HG02973 (cell line): ENCODE results near the gene PRG3.
"Not testable (repeated sequence)": the region's sequence is repeated elsewhere in the genome, so short reads cannot be mapped to it uniquely, and the experiment has no call there.

Experiments used
- ATAC-seq: cut with Tn5 transposase; IDR thresholded peaks from one replicate; pipeline ENCODE4 v1.9.1; 2021; ENCODE audit warnings: moderate library complexity; ENCODE audit not compliant: unreplicated experiment

Gene PRG3

GRCh38 chr11:57409321-57410100 is 28.6 kb upstream of the PRG3 start:
- no peak for ATAC-seq

GRCh38 chr11:57408771-57409170 is 27.8 kb upstream of the PRG3 start:
- no peak for ATAC-seq

DNA sequence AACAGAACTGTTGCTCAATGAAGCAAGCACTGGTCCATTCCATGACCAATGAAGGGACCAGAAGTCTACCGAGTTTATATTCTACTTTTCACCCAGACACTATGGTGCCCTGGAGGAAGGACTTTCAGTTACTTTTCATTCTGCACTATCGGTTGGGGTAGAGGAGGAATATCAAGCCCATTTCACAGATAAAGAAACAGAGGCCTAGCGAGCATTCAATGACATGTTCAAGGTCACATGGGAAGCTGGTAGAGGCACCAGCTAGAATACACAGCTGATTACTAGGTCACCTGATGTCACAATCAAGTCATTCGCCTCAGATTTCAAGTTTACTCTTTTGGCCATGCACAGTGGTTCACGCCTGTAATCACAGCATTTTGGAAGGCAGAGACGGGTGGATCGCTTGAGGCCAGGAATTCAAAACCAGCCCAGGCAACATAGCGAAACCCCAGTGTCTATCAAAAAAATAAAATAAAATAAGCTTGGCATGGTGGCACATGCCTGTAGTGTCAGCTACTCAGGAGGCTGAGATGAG is 27.1 kb upstream of the PRG3 start:
- ATAC-seq, result no peak

DNA sequence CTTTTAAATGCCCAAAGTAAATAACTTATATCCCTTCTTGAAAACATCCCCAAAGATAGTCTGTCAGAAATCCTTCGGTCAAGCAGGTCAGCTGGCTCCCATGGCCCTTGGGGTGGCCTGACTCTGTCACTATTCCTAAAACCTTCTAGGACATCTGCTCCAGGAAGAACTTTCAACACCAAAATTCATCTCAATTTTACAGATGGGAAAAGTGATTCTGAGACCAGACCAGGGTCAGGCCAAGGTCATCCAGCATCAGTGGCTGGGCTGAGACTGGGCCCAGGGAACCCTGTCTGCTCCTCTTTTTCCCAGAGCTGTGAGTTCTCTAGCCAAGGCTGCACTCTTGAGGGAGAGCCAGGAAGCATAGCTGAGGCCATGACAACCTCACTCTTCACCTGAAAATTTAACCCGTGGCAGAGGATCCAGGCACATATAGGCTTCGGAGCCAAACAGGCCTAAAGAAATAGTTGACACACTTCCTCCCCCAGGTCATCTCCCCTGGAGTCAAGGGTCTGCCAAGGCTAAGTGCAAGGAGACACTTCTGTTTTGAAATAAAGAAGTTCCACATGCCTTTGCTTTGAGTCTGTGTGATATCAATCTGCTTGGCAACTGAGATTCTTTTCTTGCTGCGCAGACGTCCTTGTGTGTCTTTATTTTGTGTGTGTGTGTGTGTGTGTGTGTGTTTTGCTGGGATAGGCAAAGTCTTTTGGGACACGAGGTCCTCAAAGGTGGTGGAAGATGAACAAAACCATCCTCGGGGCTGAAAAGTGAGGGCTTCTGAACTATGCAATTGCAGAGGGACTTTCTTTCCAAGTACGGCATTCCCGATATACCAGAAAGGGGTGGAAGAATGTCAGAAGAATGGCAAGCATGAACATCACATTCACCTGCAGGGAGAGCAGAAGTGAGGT is 26.3 kb upstream of the PRG3 start:
- ATAC-seq, result no peak

DNA sequence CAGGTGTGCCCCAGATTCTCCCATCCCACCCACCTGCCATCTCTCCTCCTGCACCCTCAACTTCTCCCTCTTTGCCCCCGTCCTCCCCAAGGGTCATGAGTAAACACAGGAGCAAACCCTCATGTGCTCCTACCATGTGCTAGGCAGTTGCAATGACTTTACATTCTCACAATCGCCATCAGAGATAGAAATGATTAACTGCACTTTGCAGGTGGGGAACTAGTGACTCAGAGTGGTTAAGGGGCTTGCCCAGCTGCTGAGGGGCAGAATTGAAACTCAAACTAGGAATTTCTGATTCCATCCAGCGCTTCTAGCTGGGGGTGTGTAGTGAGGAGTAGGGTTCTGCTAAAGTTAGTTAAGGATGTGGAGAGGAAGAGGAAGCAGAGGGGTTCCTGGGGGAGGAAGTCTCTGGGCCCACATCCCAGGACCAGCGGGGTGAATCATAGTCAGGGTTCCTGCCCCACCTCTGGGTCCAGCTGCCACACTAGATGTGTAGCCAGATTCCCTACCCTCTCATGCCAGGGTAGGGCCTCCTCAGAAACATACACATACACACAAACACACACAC is 25.5 kb upstream of the PRG3 start:
- peak; percentile 85 for ATAC-seq

DNA sequence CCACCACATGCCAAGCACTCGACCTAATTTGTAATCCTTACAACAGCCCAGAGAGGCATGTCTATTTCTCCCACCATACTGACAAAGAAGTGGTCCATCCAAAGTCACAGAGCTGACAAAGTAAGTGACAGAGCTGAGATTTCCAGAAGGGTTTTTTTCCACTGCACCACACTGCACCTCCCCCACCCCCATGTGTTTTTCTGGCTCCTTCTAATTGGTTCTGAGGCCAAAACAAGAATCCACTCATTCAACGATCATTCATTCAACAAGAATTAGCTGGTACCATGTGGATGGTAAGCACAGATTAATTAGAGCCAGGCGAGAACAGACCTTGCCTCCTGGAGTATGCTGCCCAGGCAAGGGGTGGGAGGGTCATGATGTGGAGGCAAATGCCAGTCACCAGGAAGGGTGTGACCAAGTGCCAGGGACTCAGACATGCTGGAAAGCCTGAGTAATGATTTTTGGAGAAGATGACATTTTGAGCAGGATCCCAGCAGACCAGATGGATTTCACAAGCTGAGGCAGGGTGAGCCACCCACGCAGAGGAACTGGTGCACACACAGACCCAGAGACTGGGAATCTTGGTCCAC is 24.4 kb upstream of the PRG3 start:
- ATAC-seq, result no peak

DNA sequence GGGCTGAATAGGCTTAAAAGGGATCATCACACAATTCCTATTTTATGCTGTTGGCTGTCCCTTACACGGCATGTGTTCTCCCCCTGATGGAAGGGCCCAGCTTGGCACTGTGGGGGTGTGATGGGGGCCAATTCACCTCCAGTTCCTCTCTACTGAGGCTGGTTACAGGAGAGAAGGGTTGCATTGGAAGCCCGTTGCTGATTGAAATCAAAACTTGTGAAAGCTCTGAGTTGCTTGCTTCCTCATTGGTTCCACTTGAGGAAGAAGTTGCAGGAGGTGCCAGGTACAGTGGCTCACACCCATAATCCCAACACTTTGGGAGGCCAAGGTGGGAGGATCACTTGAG is 22.8 kb upstream of the PRG3 start:
- ATAC-seq, result no peak

DNA sequence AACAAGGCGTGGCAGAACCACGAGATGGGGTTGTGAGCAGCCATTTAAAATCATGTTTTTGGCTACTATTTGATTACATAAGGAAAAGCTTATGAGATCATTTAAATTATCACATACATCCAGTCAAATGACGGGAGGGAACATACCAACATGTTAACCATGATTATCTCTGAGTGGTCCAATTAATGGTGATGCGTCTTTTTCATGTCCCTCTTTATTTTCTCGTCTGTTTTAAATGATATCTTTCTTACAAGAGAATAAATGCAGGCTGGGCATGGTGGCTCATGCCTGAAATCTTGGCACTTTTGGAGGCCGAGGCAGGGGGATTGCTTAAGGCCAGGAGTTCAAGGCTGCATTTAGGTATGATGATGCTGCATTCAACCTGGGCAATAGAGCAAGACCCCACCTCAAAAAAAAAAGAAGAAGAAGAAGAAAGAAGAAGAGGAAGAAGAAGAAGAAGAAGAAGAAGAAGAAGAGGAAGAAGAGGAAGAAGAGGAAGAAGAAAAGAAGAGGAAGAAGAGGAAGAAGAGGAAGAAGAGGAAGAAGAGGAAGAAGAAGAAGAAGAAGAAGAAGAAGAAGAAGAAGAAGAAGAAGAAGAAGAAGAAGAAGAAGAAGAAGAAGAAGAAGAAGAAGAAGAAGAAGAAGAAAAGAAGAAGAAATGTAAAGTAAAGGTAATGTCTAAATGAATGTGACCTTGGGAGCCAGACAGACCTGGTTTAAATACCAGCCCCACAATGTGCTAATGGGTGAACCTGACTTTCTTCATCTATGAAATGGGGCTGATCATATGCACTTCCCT is 22.3 kb upstream of the PRG3 start:
- ATAC-seq, result not testable (repeated sequence)

DNA sequence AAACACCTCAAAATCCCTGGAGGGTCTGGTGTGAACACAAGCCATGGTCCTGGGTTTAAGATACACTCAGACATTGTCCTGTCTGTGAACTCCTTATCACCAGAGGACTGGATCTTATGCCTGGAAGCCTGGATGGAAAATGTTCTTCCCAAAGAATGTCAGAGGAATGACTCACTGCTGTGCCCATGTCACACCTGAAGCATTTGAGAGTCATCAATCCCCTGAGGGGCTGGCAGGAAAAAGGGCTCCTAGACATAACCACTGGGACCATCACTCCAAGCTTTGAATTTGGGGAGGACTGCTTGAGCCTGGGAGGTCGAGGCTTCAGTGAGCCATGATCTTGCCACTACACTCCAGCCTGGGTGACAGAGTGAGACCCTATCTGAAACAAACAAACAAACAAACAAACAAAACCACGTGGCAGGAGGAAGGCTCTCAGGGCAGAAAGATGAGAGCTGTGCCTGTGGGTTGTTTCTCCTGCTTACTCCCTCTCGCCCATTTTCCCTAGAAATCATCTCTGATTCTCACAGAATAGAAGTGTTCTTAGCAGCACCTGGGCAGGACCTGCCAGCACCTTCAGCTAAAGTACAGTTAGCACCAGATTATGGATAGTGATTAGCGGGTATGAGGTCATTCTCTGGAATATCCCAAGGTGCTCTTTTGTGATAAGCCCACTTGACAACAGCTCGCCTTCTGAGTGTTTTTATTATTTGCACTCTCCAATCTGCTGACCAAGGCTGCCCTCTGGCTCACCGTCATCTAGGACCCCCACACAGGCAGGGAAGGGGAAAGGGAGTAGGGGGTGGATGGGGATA is 21.4 kb upstream of the PRG3 start:
- no peak for ATAC-seq

DNA sequence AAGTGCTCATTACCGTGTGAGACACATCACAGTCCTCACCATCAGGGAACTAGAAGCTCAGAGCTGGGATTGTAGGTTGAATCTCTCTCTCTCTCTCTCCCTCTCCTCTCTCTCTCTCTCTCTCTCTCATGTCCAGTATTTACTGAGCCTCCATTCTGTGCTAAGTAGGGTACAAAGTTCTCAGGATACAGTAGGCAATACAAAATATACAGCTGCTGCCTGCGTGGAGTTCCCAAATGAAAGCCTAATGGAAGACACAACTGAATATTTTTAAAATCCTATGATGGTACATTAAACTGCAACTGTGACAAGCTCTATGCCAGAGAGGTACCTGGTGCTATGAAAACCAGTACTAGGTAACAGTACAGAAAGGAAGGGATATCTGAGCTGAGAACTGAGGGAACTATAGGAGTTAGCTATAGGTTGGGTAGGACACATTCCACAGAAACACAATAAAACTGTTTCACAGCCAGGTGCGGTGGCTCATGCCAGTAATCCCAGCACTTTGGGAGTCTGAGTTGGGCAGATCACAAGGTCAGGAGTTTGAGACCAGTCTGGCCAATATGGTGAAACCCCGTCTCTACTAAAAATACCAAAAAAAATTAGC is 19.1 kb upstream of the PRG3 start:
- ATAC-seq, result no peak

- ATAC-seq, result no peak
These were observed 18.3 kb upstream of the PRG3 start for GRCh38 chr11:57399221-57399620.

- no peak for ATAC-seq
These were observed 16.5 kb upstream of the PRG3 start for GRCh38 chr11:57397394-57397990.

DNA sequence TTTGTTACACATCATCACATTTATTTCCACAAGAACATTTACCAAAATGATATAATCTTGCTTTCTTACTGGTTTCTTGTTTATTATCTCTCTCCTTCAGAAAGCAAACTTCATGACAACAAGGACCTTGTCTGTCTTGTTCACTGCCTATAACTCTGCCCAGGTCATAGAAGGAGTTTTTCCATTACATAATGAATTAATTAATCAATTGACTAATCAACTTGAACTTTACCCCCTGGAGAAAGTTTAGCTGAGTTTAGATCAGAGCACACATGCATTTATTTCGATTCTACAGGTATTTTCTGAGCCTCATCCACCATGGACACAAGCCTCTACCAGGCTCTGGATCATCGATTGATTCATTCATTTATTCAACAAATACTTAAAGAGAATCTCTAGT is 15.8 kb upstream of the PRG3 start:
- ATAC-seq, result no peak

GRCh38 chr11:57395905-57396623 is 15.1 kb upstream of the PRG3 start:
- no peak for ATAC-seq

DNA sequence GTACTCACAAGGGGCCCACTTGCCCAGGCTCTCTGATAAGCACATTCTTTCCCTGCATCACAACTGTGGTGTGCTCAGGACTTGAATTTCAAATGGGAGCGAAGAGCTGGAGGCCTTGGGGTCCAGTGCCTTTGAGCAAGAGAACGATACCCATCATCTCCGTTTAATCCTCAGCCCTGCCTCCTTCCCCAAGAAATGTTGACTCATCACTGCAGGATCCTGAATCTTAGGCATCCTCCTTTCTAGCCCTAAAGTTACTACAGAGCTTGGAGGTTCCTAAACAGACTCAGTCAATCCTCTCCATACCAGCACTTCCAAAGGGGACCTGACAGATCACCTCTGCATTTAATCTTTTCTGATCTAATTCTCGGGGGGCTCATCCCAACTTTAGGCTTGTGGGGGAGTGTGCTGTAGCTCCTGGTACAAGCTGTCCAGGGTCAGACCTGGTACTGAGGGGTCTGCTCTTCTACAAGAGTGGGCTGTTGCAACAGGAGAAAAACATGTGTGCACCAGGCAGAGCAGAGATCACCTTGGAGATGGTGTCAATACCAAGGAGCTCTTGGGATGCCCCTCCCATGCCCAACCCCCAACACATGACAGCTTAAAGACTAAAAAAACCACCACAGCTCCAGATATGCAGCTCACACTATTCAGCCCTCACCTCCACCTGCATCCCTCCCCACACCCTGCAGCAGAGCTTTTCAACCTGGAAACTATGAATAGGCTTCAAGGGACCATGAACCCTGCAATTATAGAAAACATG is 13.4 kb upstream of the PRG3 start:
- ATAC-seq, result no peak

GRCh38 chr11:57392763-57393105 is 11.8 kb upstream of the PRG3 start:
- no peak for ATAC-seq

DNA sequence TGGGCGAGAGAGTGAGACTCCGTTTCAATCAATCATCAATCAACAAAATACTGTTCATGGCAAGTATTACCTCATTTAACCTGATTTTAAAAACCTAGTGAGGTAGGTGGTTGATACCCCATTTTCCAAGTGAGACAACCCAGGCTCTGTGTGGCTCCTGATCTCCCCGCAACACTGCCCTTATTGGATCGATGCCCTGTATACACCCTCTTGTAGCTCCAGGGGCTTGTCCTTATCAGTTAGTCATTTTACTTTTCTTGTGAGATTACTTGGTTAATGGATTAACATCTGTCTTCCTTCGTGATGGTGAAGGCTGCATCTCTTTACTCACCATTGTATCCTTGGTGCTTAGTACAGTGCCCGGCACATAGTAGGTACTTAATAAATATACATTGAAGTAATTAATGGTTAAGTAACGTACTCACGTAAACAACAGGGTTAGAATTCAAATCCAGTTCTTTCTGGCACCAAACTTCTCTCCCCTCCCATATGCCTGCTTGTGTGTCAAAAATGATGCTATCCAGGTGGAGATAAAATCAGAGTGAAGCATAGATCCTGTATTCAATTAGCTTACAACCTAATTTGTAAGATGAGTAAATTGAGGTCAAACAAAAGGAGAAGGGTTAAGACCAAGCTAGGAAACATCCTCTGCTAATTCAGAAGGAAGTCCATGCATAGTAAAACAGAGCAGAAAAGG is 11.3 kb upstream of the PRG3 start:
- ATAC-seq, result no peak
